ENCODE data around the gene RCL1.

- TF ChIP-seq CTCF (conservative IDR thresholded peaks at IDR 0.05; ENCODE audit: low read depth, low read length) (no peak), EZH2 (IDR thresholded peaks at IDR 0.05; ENCODE audit: borderline replicate concordance, low read depth, low read length, poor library complexity, severe bottlenecking) (no peak)
These were observed 80.3 kb downstream of the RCL1 start for GRCh38 chr9:4873066-4873465.

Measured in A673 (cell line).